HepG2 (cell line): ENCODE results near the gene PPM1M. TPM values are rescaled to one million over a fixed set of nuclear protein-coding genes. Genes with fewer than 3 reads are reported as not detected.

Experiments
- GABPB1 ChIP-seq: IDR thresholded peaks from 2 replicates; pipeline ENCODE4 v1.6.1; 2016; ENCODE audit warnings: mild to moderate bottlenecking, missing genetic modification reagents, moderate library complexity, missing compliant biosample characterization
- JUND ChIP-seq: sonication (generic); formaldehyde crosslinking; IDR thresholded peaks from 2 replicates; pipeline ENCODE4 v1.8.0; 2022; ENCODE audit warnings: mild to moderate bottlenecking, missing genetic modification reagents
- MEIS2 ChIP-seq: sonication (generic); formaldehyde crosslinking; IDR thresholded peaks from 2 replicates; pipeline ENCODE4 v1.9.0; 2021; ENCODE audit warnings: mild to moderate bottlenecking, missing genetic modification reagents
- NR2C2 ChIP-seq: sonication (generic); formaldehyde crosslinking; IDR thresholded peaks from 2 replicates; pipeline ENCODE4 v1.4.0; 2020; ENCODE audit warnings: missing genetic modification reagents, mild to moderate bottlenecking, moderate library complexity, borderline replicate concordance
- ZFP36L1 ChIP-seq: sonication (generic); formaldehyde crosslinking; IDR thresholded peaks from 2 replicates; pipeline ENCODE4 v1.8.0; 2022; ENCODE audit warnings: mild to moderate bottlenecking, missing genetic modification reagents, moderate library complexity
- ZNF12 ChIP-seq: sonication (generic); formaldehyde crosslinking; IDR thresholded peaks from 2 replicates; pipeline ENCODE4 v1.5.0; 2020; ENCODE audit warnings: missing genetic modification reagents
- ZNF724P ChIP-seq: sonication (generic); formaldehyde crosslinking; IDR thresholded peaks from 2 replicates; pipeline ENCODE4 v1.8.0; 2022; ENCODE audit warnings: missing genetic modification reagents, borderline replicate concordance
- polyA plus RNA-seq, 8 experiments: library from polyadenylated mRNA; depleted of rRNA in 3 of 8; stranded (reverse) in 7 of 8; unstranded in 1 of 8; fragments of >200 nt; fragmentation: Illumina TruSeq in 4 of 8; extraction: Trizol in 4 of 8; gene quantifications; 2 replicates each; pipeline versions ENCODE4 v1.2.1 to v1.2.3, GENCODE V29; 2011 to 2016; ENCODE audit warnings: low read depth in 4 of 8, missing spikeins in 1 of 8, mixed read lengths in 1 of 8; ENCODE audit not compliant: insufficient read depth in 1 of 8
- total RNA-seq, 5 experiments: library from RNA; depleted of rRNA; stranded (reverse); fragments of >200 nt; fragmentation: Illumina TruSeq; extraction: Trizol; gene quantifications; 2 replicates each; pipeline ENCODE4 v1.2.3, GENCODE V29; 2016; ENCODE audit warnings: low read depth in 1 of 5
- TF ChIP-seq, protein P1 (sequence below): sonication (generic); formaldehyde crosslinking; conservative IDR thresholded peaks from 2 replicates; pipeline ENCODE4 v1.4.0; 2020; ENCODE audit warnings: missing genetic modification reagents
- TF ChIP-seq, protein P2 (sequence below): sonication (generic); formaldehyde crosslinking; IDR thresholded peaks from 2 replicates; pipeline ENCODE4 v1.8.0; 2022; ENCODE audit warnings: mild to moderate bottlenecking, missing genetic modification reagents, borderline replicate concordance
- TF ChIP-seq, protein P3 (sequence below): sonication (generic); formaldehyde crosslinking; IDR thresholded peaks from 2 replicates; pipeline ENCODE4 v1.5.1; 2020; ENCODE audit warnings: mild to moderate bottlenecking, missing genetic modification reagents, moderate library complexity
- TF ChIP-seq, protein P4 (sequence below), 2 experiments: sonication (generic) in 1 of 2; formaldehyde crosslinking in 1 of 2; IDR thresholded peaks; 2 replicates each; pipeline versions ENCODE4 v1.6.1 to v1.9.0; 2014 to 2022; ENCODE audit warnings: antibody characterized with exemption in 1 of 2, borderline replicate concordance in 1 of 2, inconsistent platforms in 1 of 2, low read depth in 1 of 2, missing genetic modification reagents in 1 of 2

PPM1M gene
- total and polyA plus RNA-seq, 2 of the 13 experiments (the other 11 are each of a cell fraction or from before 2014, with no cell fraction given): 2.5 to 5.9 TPM

DNA sequence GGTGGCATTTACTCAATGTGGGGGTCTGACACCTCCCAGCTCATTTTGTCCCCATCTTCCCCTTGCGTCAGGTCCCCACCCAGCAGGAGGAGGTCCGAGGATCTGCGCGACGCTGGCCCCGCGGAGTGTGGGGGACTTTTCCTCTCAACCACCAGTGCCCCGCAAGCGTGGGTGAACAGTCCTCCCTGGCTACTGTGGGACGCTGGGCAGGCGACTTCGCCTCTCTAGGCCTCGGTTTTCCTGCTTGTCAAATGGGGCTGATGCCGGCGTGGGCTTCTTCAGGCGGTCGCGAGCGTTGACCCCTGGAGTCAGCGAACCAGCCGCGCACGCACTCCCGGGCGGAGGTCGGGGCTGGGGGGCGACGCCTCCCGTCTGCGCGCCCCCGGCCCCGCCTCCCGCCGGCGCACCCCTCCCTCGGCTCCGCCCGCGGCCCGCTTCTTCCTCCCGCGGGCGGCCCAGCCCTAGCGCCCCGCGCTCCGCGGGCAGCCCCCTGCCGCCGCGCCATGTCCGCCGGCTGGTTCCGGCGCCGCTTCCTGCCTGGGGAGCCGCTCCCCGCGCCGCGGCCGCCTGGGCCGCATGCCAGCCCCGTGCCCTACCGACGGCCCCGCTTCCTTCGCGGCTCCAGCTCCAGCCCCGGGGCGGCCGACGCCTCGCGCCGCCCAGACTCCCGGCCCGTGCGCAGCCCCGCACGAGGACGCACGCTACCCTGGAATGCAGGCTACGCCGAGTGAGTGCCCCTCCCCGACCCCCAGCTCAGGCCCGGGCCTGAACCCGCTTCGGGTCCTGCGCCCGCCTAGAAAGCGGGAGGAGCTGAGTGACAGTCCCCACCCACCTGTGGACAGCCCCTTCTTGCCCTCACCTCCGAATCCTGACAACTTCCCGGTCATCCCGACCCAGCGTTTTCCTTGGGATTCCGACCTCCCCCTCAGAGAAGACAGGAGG lies at the start of gene PPM1M (continued):
- TF ChIP-seq, protein P1, sequence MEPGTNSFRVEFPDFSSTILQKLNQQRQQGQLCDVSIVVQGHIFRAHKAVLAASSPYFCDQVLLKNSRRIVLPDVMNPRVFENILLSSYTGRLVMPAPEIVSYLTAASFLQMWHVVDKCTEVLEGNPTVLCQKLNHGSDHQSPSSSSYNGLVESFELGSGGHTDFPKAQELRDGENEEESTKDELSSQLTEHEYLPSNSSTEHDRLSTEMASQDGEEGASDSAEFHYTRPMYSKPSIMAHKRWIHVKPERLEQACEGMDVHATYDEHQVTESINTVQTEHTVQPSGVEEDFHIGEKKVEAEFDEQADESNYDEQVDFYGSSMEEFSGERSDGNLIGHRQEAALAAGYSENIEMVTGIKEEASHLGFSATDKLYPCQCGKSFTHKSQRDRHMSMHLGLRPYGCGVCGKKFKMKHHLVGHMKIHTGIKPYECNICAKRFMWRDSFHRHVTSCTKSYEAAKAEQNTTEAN: peak; percentile 95
- TF ChIP-seq GABPB1 (CRISPR knock-in tag) (peak; percentile 55; the same call in 1 of the 2 replicates), JUND (CRISPR knock-in tag) (no peak), ZNF12 (CRISPR knock-in tag) (no peak), NR2C2 (CRISPR knock-in tag) (peak; percentile 40), ZNF724P (CRISPR knock-in tag) (0 out of 2 replicates have a peak, but pooled peaks have one; percentile 67), MEIS2 (CRISPR knock-in tag) (peak; percentile 90; the same call in 1 of the 2 replicates), ZFP36L1 (peak; percentile 80; the same call in 1 of the 2 replicates)
- TF ChIP-seq, protein P2, sequence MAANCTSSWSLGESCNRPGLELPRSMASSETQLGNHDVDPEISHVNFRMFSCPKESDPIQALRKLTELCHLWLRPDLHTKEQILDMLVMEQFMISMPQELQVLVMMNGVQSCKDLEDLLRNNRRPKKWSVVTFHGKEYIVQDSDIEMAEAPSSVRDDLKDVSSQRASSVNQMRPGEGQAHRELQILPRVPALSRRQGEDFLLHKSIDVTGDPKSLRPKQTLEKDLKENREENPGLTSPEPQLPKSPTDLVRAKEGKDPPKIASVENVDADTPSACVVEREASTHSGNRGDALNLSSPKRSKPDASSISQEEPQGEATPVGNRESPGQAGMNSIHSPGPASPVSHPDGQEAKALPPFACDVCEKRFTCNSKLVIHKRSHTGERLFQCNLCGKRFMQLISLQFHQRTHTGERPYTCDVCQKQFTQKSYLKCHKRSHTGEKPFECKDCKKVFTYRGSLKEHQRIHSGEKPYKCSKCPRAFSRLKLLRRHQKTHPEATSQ: no peak
- TF ChIP-seq, protein P3, sequence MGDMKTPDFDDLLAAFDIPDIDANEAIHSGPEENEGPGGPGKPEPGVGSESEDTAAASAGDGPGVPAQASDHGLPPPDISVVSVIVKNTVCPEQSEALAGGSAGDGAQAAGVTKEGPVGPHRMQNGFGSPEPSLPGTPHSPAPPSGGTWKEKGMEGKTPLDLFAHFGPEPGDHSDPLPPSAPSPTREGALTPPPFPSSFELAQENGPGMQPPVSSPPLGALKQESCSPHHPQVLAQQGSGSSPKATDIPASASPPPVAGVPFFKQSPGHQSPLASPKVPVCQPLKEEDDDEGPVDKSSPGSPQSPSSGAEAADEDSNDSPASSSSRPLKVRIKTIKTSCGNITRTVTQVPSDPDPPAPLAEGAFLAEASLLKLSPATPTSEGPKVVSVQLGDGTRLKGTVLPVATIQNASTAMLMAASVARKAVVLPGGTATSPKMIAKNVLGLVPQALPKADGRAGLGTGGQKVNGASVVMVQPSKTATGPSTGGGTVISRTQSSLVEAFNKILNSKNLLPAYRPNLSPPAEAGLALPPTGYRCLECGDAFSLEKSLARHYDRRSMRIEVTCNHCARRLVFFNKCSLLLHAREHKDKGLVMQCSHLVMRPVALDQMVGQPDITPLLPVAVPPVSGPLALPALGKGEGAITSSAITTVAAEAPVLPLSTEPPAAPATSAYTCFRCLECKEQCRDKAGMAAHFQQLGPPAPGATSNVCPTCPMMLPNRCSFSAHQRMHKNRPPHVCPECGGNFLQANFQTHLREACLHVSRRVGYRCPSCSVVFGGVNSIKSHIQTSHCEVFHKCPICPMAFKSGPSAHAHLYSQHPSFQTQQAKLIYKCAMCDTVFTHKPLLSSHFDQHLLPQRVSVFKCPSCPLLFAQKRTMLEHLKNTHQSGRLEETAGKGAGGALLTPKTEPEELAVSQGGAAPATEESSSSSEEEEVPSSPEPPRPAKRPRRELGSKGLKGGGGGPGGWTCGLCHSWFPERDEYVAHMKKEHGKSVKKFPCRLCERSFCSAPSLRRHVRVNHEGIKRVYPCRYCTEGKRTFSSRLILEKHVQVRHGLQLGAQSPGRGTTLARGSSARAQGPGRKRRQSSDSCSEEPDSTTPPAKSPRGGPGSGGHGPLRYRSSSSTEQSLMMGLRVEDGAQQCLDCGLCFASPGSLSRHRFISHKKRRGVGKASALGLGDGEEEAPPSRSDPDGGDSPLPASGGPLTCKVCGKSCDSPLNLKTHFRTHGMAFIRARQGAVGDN: peak; percentile 92
- TF ChIP-seq, protein P4, sequence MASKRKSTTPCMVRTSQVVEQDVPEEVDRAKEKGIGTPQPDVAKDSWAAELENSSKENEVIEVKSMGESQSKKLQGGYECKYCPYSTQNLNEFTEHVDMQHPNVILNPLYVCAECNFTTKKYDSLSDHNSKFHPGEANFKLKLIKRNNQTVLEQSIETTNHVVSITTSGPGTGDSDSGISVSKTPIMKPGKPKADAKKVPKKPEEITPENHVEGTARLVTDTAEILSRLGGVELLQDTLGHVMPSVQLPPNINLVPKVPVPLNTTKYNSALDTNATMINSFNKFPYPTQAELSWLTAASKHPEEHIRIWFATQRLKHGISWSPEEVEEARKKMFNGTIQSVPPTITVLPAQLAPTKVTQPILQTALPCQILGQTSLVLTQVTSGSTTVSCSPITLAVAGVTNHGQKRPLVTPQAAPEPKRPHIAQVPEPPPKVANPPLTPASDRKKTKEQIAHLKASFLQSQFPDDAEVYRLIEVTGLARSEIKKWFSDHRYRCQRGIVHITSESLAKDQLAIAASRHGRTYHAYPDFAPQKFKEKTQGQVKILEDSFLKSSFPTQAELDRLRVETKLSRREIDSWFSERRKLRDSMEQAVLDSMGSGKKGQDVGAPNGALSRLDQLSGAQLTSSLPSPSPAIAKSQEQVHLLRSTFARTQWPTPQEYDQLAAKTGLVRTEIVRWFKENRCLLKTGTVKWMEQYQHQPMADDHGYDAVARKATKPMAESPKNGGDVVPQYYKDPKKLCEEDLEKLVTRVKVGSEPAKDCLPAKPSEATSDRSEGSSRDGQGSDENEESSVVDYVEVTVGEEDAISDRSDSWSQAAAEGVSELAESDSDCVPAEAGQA (IDR thresholded peaks at IDR 0.05; ENCODE audit: low read depth): no peak
- TF ChIP-seq, protein P4 (CRISPR knock-in tag; IDR thresholded peaks at IDR 0.05; ENCODE audit: borderline replicate concordance): peak; percentile 82; the same call in 1 of the 2 replicates
